ENCODE measurements around the gene PRDM16.

- TF ChIP-seq EZH2 (IDR thresholded peaks at IDR 0.05; ENCODE audit: borderline replicate concordance, low read length) (no peak), CTCF (conservative IDR thresholded peaks at IDR 0.05 in 1 of 2, IDR thresholded peaks at IDR 0.05 in 1 of 2; ENCODE audit: extremely low read depth in 1 of 2, insufficient read depth in 1 of 2, low read depth in 1 of 2, low read length in 2 of 2) (no peak)
Measured at GRCh38 chr1:3281735-3282134, 212.7 kb downstream of the PRDM16 start.
